ENCODE measurements around the gene SNAPC3.

The SNAPC3 gene

DNA sequence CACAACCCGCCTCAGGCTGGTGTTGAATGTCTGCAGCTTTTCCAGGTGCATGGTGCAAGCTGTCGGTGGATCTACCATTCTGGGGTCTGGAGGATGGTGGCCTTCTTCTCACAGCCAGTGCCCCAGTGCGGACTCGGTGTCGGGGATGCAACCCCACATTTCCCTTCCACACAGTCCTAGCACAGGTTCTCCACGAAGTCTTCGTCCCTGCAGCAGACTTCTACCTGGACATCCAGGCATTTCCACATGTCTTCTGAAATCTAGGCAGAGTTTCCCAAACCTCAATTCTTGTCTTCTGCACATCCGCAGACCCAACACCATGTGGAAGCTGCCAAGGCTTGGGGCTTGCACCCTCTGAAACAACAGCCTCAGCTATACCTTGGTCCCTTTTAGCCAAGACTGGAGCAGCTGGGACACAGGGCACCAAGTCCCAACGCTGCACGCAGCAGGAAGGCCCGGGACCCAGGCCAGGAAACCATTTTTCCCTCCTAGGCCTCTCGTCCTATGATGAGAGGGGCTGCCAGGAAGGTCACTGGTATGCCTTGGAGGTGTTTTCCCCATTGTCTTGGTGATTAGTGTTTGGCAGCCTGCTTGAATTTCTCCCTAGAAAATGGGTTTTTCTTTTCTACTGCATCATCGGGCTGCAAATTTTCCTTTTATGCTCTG lies 69.9 kb downstream of the SNAPC3 start:
- DNase-seq (ENCODE audit: low read depth): no peak
- no peak overlapping the region for H3K4me3 ChIP-seq (ENCODE audit: low read length)
- TF ChIP-seq, protein P1, sequence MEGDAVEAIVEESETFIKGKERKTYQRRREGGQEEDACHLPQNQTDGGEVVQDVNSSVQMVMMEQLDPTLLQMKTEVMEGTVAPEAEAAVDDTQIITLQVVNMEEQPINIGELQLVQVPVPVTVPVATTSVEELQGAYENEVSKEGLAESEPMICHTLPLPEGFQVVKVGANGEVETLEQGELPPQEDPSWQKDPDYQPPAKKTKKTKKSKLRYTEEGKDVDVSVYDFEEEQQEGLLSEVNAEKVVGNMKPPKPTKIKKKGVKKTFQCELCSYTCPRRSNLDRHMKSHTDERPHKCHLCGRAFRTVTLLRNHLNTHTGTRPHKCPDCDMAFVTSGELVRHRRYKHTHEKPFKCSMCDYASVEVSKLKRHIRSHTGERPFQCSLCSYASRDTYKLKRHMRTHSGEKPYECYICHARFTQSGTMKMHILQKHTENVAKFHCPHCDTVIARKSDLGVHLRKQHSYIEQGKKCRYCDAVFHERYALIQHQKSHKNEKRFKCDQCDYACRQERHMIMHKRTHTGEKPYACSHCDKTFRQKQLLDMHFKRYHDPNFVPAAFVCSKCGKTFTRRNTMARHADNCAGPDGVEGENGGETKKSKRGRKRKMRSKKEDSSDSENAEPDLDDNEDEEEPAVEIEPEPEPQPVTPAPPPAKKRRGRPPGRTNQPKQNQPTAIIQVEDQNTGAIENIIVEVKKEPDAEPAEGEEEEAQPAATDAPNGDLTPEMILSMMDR (conservative IDR thresholded peaks at IDR 0.05; ENCODE audit: low read length): no peak

DNA sequence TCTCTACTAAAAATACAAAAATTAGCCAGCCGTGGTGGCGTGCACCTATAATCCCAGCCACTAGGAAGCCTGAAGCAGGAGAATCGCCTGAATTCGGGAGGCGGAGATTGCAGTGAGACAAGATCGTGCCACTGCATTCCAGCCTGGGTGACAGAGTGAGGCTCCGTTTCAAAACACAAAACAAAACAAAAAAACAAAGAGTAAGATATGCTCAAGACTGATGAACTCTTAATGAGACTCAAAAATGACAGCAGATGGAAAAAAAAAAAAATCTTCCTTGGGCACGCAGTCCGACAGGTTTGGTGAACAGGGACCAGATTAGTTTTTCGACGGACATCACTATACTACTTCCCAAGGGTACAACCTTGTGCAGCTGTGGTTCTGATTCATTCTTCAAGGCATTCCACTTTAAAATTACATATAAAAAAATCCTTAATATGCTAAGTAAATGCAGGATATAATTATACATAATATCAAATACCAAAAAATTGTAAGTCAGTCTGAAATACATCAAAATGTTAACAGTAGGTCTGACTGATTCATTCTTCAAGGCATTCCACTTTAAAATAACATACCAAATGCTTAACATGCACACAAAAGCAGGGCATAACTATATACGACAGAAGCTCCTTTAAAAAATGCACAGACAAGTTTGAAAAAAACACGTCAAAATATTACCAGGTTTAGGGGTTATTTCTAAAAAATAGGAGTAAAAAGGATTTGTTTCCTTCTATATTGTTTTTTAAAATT lies 75.7 kb downstream of the SNAPC3 start:
- no peak for DNase-seq (ENCODE audit: low read depth)
- TF ChIP-seq, protein P1 (conservative IDR thresholded peaks at IDR 0.05; ENCODE audit: low read length): no peak
- no peak overlapping the region for H3K4me3 ChIP-seq (ENCODE audit: low read length)

DNA sequence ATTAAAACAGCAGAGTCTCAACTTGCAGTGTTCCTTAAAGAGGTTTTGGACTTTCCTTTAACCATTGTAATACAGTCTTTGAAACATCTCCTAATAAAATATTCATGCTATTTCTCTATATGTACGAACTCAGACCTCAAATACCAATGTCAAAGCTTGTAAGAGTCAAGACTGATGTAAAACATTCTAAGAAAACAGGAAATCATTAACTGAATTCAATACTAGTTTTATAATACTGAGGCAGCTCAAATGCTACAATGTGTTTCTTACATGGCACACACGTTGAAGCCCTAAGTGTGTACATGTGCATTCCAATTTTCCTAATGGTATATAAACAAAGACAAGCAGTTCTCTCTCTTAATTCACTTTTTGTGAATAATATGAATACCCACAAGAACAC lies 76.5 kb downstream of the SNAPC3 start:
- H3K4me3 ChIP-seq (ENCODE audit: low read length): no peak overlapping the region
- DNase-seq (ENCODE audit: low read depth): no peak
- TF ChIP-seq, protein P1 (conservative IDR thresholded peaks at IDR 0.05; ENCODE audit: low read length): no peak

DNA sequence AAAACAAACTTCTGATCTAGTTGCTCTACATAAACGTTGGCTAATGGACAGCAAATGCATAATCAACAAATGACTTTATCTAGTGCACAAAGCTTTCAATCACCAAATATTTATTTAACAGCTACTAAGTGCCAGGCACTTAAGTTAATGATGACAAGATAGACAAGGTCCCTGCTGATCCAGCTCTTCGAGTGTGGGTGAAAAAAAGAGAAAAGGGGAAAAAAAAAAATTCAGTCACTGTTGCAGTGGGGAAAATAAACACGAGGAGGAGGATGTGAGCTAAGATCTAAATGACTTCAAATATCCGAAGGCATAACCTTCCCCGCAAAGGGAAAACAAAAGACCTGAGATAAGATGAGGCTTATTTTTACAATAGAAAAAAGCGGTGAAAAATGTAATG lies 78.5 kb downstream of the SNAPC3 start:
- TF ChIP-seq, protein P1 (conservative IDR thresholded peaks at IDR 0.05; ENCODE audit: low read length): no peak
- DNase-seq (ENCODE audit: low read depth): no peak
- H3K4me3 ChIP-seq (ENCODE audit: low read length): no peak overlapping the region

DNA sequence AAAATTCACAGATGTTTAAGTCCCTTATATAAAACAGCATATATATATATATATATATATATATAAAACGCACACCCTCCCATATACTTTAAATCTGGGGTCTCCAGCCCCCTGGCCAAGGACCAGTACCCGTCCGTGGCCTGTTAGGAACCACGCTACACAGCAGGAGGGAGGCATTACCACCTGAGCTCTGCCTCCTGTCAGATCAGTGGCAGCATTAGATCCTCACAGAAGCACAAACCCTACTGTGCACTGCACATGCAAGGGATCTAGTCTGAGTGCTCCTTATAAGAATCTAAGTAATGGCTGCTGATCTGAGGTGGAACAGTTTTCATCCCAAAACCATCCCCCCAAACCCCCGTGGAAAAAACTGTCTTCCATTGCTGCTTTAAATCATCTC lies 79.1 kb downstream of the SNAPC3 start:
- H3K4me3 ChIP-seq (ENCODE audit: low read length): no peak overlapping the region
- TF ChIP-seq, protein P1 (conservative IDR thresholded peaks at IDR 0.05; ENCODE audit: low read length): no peak
- no peak for DNase-seq (ENCODE audit: low read depth)

DNA sequence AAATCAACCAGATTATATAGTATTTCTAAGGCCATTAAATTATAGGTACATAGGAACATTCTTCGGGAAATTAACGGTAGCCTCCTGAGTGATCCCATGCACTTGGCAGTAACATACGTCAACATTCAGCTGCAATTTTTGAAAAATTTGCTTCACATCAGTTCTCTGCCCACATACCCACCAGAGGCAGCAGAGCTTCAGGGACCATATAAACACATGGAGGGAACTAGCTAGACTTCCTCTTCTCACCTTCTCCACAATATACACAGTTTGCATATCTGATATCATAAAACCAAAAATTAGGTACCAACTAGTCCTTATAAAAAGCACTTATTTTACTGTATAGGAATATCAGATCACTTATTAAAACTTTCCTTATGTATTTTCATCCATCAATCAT lies 83.2 kb downstream of the SNAPC3 start:
- no peak for DNase-seq (ENCODE audit: low read depth)
- TF ChIP-seq, protein P1 (conservative IDR thresholded peaks at IDR 0.05; ENCODE audit: low read length): no peak
- no peak overlapping the region for H3K4me3 ChIP-seq (ENCODE audit: low read length)
